Activated CD4-positive, alpha-beta T cell treated with anti-CD3 and anti-CD28 coated beads, Interleukin-2, amount 50 U/mL, for 24 hours (primary cell): ENCODE data around the gene FYN.

ENCODE experiments used
- DNase-seq, 2 donors: peaks; one replicate each; pipeline ENCODE4 v3.0.0-alpha.2; 2020; ENCODE audit warnings: low read depth in 1 of 2, low spot score in 1 of 2

Gene FYN

GRCh38 chr6:111666847-111667246 lies 206.4 kb downstream of the FYN start:
- DNase-seq = no peak

GRCh38 chr6:111664565-111665030 lies 208.7 kb downstream of the FYN start:
- no peak for DNase-seq

- DNase-seq = no peak
These were observed 209.3 kb downstream of the FYN start for GRCh38 chr6:111663692-111664564.

- no peak for DNase-seq
These were observed 210.3 kb downstream of the FYN start for GRCh38 chr6:111662794-111663593.

- no peak for DNase-seq
These were observed 211.0 kb downstream of the FYN start for GRCh38 chr6:111662072-111662793.

- no peak for DNase-seq
These were observed 211.7 kb downstream of the FYN start for GRCh38 chr6:111661541-111662061.

GRCh38 chr6:111660531-111660930 lies 212.7 kb downstream of the FYN start:
- no peak for DNase-seq

- DNase-seq = no peak
These were observed 214.6 kb downstream of the FYN start for GRCh38 chr6:111658462-111659154.

GRCh38 chr6:111657146-111657545 lies 216.1 kb downstream of the FYN start:
- DNase-seq = no peak

- no peak for DNase-seq
These were observed 219.3 kb downstream of the FYN start for GRCh38 chr6:111653979-111654378.

GRCh38 chr6:111653434-111653833 lies 219.8 kb downstream of the FYN start:
- no peak for DNase-seq

- no peak for DNase-seq
These were observed 221.1 kb downstream of the FYN start for GRCh38 chr6:111652156-111652555.

- DNase-seq = no peak
These were observed 221.8 kb downstream of the FYN start for GRCh38 chr6:111651185-111652034.

- DNase-seq = no peak
These were observed 223.2 kb downstream of the FYN start for GRCh38 chr6:111650049-111650448.

GRCh38 chr6:111648100-111648499 lies 225.2 kb downstream of the FYN start:
- no peak for DNase-seq

GRCh38 chr6:111646942-111647341 lies 226.3 kb downstream of the FYN start:
- DNase-seq = no peak

GRCh38 chr6:111646034-111646433 lies 227.2 kb downstream of the FYN start:
- no peak for DNase-seq

- DNase-seq = no peak
These were observed 228.3 kb downstream of the FYN start for GRCh38 chr6:111644893-111645430.

- DNase-seq = no peak
These were observed 230.6 kb downstream of the FYN start for GRCh38 chr6:111642463-111643158.
